ENCODE measurements around the gene MRPL50. TPM values are rescaled to one million over a fixed set of nuclear protein-coding genes. Genes with fewer than 3 reads are reported as not detected.

The MRPL50 gene
- total RNA-seq, 1 experiment from 2014 or later: 20.0 TPM

DNA sequence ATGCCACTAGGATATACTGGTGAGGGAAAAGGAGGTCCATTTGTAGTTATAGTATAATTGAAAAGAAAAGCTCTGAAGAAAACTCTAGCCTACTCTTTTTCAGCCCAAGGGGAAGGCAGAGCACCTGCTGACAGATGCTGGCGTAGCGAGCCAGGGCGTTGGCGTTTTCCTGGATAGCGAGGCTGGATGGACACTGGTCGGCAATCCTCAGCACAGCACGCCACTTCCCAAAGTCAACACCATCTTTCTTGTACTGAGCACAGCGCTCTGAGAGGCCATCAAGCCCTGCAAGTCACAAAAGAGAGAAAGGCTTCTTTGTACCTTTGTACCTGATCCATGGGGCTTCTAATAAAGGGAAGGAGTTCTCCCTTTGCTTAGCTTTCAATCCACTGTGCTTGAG lies 28.9 kb upstream of the MRPL50 start:
- no peak for TF ChIP-seq CTCF (conservative IDR thresholded peaks at IDR 0.05)
- no peak overlapping the region for H3K9ac ChIP-seq (ENCODE audit: extremely low read depth, insufficient read length, low read length)
- no peak overlapping the region for H2BK20ac ChIP-seq (ENCODE audit: low read depth, low read length, poor library complexity, severe bottlenecking)
- no peak overlapping the region for H3K56ac ChIP-seq (ENCODE audit: insufficient read length, low read depth, low read length)
- H3K4ac ChIP-seq (ENCODE audit: low read depth, low read length): no peak overlapping the region
- no peaks in the 10 kb centered on the region for H3K23me2 ChIP-seq (ENCODE audit: insufficient read length, low read depth, low read length, poor library complexity, severe bottlenecking)
- H4K8ac ChIP-seq (replicated peaks; ENCODE audit: insufficient read length, low read depth, low read length): no peak overlapping the region
- H3K4me1 Mint-ChIP-seq: peaks cover 1 to 2% of the 10 kb centered on the region in 2 experiments; a peak in 3 of 4 replicates
- H3K14ac ChIP-seq (ENCODE audit: insufficient read depth, low read length): no peak overlapping the region
- no peaks in the 10 kb centered on the region for H3K36me3 Mint-ChIP-seq (ENCODE audit: insufficient read depth in 1 of 3, low read depth in 3 of 3)
- no peak overlapping the region for H3K4me3 Mint-ChIP-seq
- H4K91ac ChIP-seq (ENCODE audit: insufficient read length, low read depth, low read length): no peak overlapping the region
- H3K27ac Mint-ChIP-seq: no peak overlapping the region
- H3K18ac ChIP-seq (ENCODE audit: insufficient read length, low read depth, low read length): no peak overlapping the region
- no peaks in the 10 kb centered on the region for H3K79me1 ChIP-seq (ENCODE audit: insufficient read depth, low read depth, low read length, poor library complexity, severe bottlenecking)
- H2BK120ac ChIP-seq (ENCODE audit: low read depth, low read length, poor library complexity, severe bottlenecking): no peak overlapping the region
- no peak overlapping the region for H3K23ac ChIP-seq (ENCODE audit: insufficient read length, low read depth, low read length)
- peaks cover 1% of the 10 kb centered on the region for H3K27me3 Mint-ChIP-seq (ENCODE audit: low read depth)
- no peaks in the 10 kb centered on the region for H3K9me3 Mint-ChIP-seq
- H2AFZ ChIP-seq (ENCODE audit: low read length): no peak overlapping the region
- no peak overlapping the region for H2BK5ac ChIP-seq (ENCODE audit: insufficient read length, low read length)
- H4K5ac ChIP-seq (ENCODE audit: insufficient read length, low read depth, low read length): no peak overlapping the region
- no peak for DNase-seq
- H3T11ph ChIP-seq (ENCODE audit: low read length): no peak overlapping the region
- no peaks in the 10 kb centered on the region for H3K27me3 ChIP-seq (ENCODE audit: insufficient read depth, low read length)
- no peak overlapping the region for H3K27ac ChIP-seq (ENCODE audit: insufficient read length, low read depth, low read length)
- no peak overlapping the region for H3K4me2 ChIP-seq (ENCODE audit: insufficient read depth, insufficient read length, low read length)
- H3K79me2 ChIP-seq (ENCODE audit: insufficient read depth, low read length): no peaks in the 10 kb centered on the region
- H3K4me1 ChIP-seq (ENCODE audit: insufficient read depth, low read length): no peaks in the 10 kb centered on the region
- no peak overlapping the region for H2BK12ac ChIP-seq (ENCODE audit: insufficient read length, low read depth, low read length)
- WGBS (ENCODE audit: extremely low coverage, insufficient read length, low lambda C conversion rate): no CpG with 5 or more reads among the region's 8 CpGs
- H4K20me1 ChIP-seq (ENCODE audit: control insufficient read depth, insufficient read depth, insufficient read length): no peaks in the 10 kb centered on the region
- H3K9me3 ChIP-seq (ENCODE audit: control insufficient read depth, low read depth, low read length): no peaks in the 10 kb centered on the region
- no peak overlapping the region for H2BK15ac ChIP-seq (ENCODE audit: low read depth, low read length)
- no peak overlapping the region for H2AK5ac ChIP-seq (ENCODE audit: insufficient read length, low read length)

Data from H9 (cell line).